Astrocyte (in vitro differentiated cells and primary cell): Measurements from ENCODE around the gene PHACTR4. TPM values are rescaled to one million over a fixed set of nuclear protein-coding genes. Genes with fewer than 3 reads are reported as not detected.

Experiments used
- DNase-seq: peaks from one replicate; pipeline ENCODE4 v3.0.0-alpha.2; 2010; ENCODE audit warnings: low read depth
- FAIRE-seq: peaks from 2 replicates; lab custom pipeline; 2011; peaks lifted over from hg19 to GRCh38; lab: Jason Lieb, UNC
- H2AFZ ChIP-seq: 2 replicates; pipeline ENCODE4 v1.6.0; 2012; ENCODE audit warnings: low read depth, low read length, inconsistent platforms
- H3K27ac ChIP-seq: 2 replicates; pipeline ENCODE4 v1.5.1; 2011; ENCODE audit warnings: low read depth, low read length, inconsistent platforms
- H3K27me3 ChIP-seq: 2 replicates; pipeline ENCODE4 v1.6.0; 2011; ENCODE audit warnings: low read length, inconsistent platforms; ENCODE audit not compliant: insufficient read depth
- H3K36me3 ChIP-seq: 2 replicates; pipeline ENCODE4 v1.5.1; 2011; ENCODE audit warnings: low read length, inconsistent platforms; ENCODE audit not compliant: insufficient read depth
- H3K4me1 ChIP-seq: 2 replicates; pipeline ENCODE4 v1.5.1; 2011; ENCODE audit warnings: low read length, inconsistent platforms; ENCODE audit not compliant: insufficient read depth
- H3K4me2 ChIP-seq: 2 replicates; pipeline ENCODE4 v1.6.0; 2012; ENCODE audit warnings: low read length, inconsistent platforms
- H3K4me3 ChIP-seq: 2 replicates; pipeline ENCODE4 v1.5.1; 2011; ENCODE audit warnings: low read depth, mild to moderate bottlenecking, low read length, inconsistent platforms; ENCODE audit not compliant: insufficient read depth
- H3K79me2 ChIP-seq: 2 replicates; pipeline ENCODE4 v1.6.0; 2012; ENCODE audit warnings: mild to moderate bottlenecking, low read length, inconsistent platforms; ENCODE audit not compliant: insufficient read depth
- H3K9ac ChIP-seq: 2 replicates; pipeline ENCODE4 v1.6.0; 2012; ENCODE audit warnings: mild to moderate bottlenecking, low read length, inconsistent platforms
- H3K9me3 ChIP-seq: 2 replicates; pipeline ENCODE4 v1.5.1; 2012; ENCODE audit warnings: low read depth, mild to moderate bottlenecking, low read length, inconsistent platforms; ENCODE audit not compliant: insufficient read depth
- H4K20me1 ChIP-seq: 2 replicates; pipeline ENCODE4 v1.6.0; 2012; ENCODE audit warnings: low read length, inconsistent platforms; ENCODE audit not compliant: insufficient read depth
- H3K27ac Mint-ChIP-seq: one replicate; pipeline ENCODE4 v1.8.0; 2021; ENCODE audit warnings: mild to moderate bottlenecking, mixed read lengths; ENCODE audit not compliant: unreplicated experiment
- H3K27me3 Mint-ChIP-seq: one replicate; pipeline ENCODE4 v1.8.0; 2021; ENCODE audit warnings: low read depth, mixed read lengths; ENCODE audit not compliant: unreplicated experiment
- H3K36me3 Mint-ChIP-seq: one replicate; pipeline ENCODE4 v1.8.0; 2021; ENCODE audit warnings: low read depth, mixed read lengths; ENCODE audit not compliant: unreplicated experiment
- H3K4me1 Mint-ChIP-seq: one replicate; pipeline ENCODE4 v1.8.0; 2021; ENCODE audit warnings: low read depth, mixed read lengths; ENCODE audit not compliant: unreplicated experiment
- H3K4me3 Mint-ChIP-seq: one replicate; pipeline ENCODE4 v1.8.0; 2021; ENCODE audit warnings: mild to moderate bottlenecking, moderate library complexity, mixed read lengths; ENCODE audit not compliant: unreplicated experiment
- H3K9me3 Mint-ChIP-seq: one replicate; pipeline ENCODE4 v1.8.0; 2021; ENCODE audit warnings: mild to moderate bottlenecking, mixed read lengths; ENCODE audit not compliant: unreplicated experiment
- CTCF ChIP-seq: IDR thresholded peaks from 2 replicates; pipeline ENCODE4 v1.5.1; 2011; ENCODE audit warnings: low read depth, mild to moderate bottlenecking, inconsistent platforms, low read length, moderate library complexity; ENCODE audit not compliant: insufficient read depth
- EZH2 ChIP-seq: IDR thresholded peaks from 2 replicates; pipeline ENCODE4 v1.6.1; 2012; ENCODE audit warnings: mild to moderate bottlenecking, low read length, inconsistent platforms; ENCODE audit not compliant: insufficient read depth
- total RNA-seq: library from RNA; stranded (reverse); gene quantifications from 2 replicates; pipeline ENCODE4 v1.2.1, GENCODE V29; 2021

Gene PHACTR4
- total RNA-seq, 1 donor from 2014 or later = 78.5 TPM

GRCh38 chr1:28450561-28450960 is 81.0 kb downstream of the PHACTR4 start:
- no peak for FAIRE-seq

GRCh38 chr1:28451011-28451410 is 81.5 kb downstream of the PHACTR4 start:
- Histone ChIP-seq H3K9ac (no peak overlapping the region), H2AFZ (no peak overlapping the region), H3K27me3 (no peaks in the 10 kb centered on the region), H3K36me3 (peaks cover 5% of the 10 kb centered on the region), H4K20me1 (peaks cover 9% of the 10 kb centered on the region), H3K4me2 (no peak overlapping the region), H3K9me3 (no peaks in the 10 kb centered on the region), H3K27ac (no peak overlapping the region), H3K79me2 (peaks cover 25% of the 10 kb centered on the region), H3K4me1 (peaks cover under 1% of the 10 kb centered on the region), H3K4me3 (no peak overlapping the region)
- Mint-ChIP-seq H3K4me1 (peaks cover 8% of the 10 kb centered on the region), H3K27ac (no peak overlapping the region), H3K27me3 (no peaks in the 10 kb centered on the region), H3K36me3 (peaks cover 2% of the 10 kb centered on the region), H3K4me3 (no peak overlapping the region), H3K9me3 (no peaks in the 10 kb centered on the region)
- TF ChIP-seq EZH2 = no peak
- TF ChIP-seq CTCF = no peak
- no peak for DNase-seq
- no peak for FAIRE-seq

More at GRCh38 chr1:28450561-28450960, 81.0 kb downstream of the PHACTR4 start:
- Mint-ChIP-seq H3K27ac (no peak overlapping the region), H3K27me3 (no peaks in the 10 kb centered on the region), H3K36me3 (peaks cover 3% of the 10 kb centered on the region), H3K4me3 (no peak overlapping the region), H3K4me1 (peaks cover 6% of the 10 kb centered on the region), H3K9me3 (no peaks in the 10 kb centered on the region)
- no peak overlapping the region for H2AFZ ChIP-seq
- no peak overlapping the region for H3K9ac ChIP-seq
- TF ChIP-seq CTCF = no peak
- peaks cover 30% of the 10 kb centered on the region for H3K79me2 ChIP-seq
- no peaks in the 10 kb centered on the region for H3K9me3 ChIP-seq
- H3K36me3 ChIP-seq = peaks cover 5% of the 10 kb centered on the region
- H3K27me3 ChIP-seq = no peaks in the 10 kb centered on the region
- H3K27ac ChIP-seq = no peak overlapping the region
- no peak overlapping the region for H3K4me3 ChIP-seq
- no peak for DNase-seq
- no peak overlapping the region for H3K4me2 ChIP-seq
- H3K4me1 ChIP-seq = no peaks in the 10 kb centered on the region
- H4K20me1 ChIP-seq = peaks cover 9% of the 10 kb centered on the region

GRCh38 chr1:28456078-28456477 is 86.5 kb downstream of the PHACTR4 start:
- no peak overlapping the region for H3K9ac ChIP-seq
- no peaks in the 10 kb centered on the region for H3K9me3 ChIP-seq
- H3K4me3 ChIP-seq = no peak overlapping the region
- DNase-seq (peak; percentile 61), FAIRE-seq (no peak)
- no peak for TF ChIP-seq EZH2
- TF ChIP-seq CTCF = no peak
- no peaks in the 10 kb centered on the region for H3K9me3 Mint-ChIP-seq
- peak overlapping the region; percentile 14 for H3K27ac ChIP-seq
- H3K4me1 ChIP-seq = peaks cover 16% of the 10 kb centered on the region
- H3K27me3 Mint-ChIP-seq = no peaks in the 10 kb centered on the region
- H3K27me3 ChIP-seq = no peaks in the 10 kb centered on the region
- peaks cover 5% of the 10 kb centered on the region for H3K36me3 ChIP-seq
- peak overlapping the region; percentile 47 for H3K4me2 ChIP-seq
- H2AFZ ChIP-seq = no peak overlapping the region
- H3K36me3 Mint-ChIP-seq = peaks cover 11% of the 10 kb centered on the region
- H3K4me1 Mint-ChIP-seq = peaks cover 17% of the 10 kb centered on the region
- H3K27ac Mint-ChIP-seq = peak overlapping the region; percentile 89
- peaks cover 10% of the 10 kb centered on the region for H4K20me1 ChIP-seq
- peaks cover 22% of the 10 kb centered on the region for H3K79me2 ChIP-seq
- peak overlapping the region; percentile 51 for H3K4me3 Mint-ChIP-seq
